PC-9 (cell line): ENCODE results near the gene CADM1. TPM values are rescaled to one million over a fixed set of nuclear protein-coding genes. Genes with fewer than 3 reads are reported as not detected.

Experiments used
- BruUV-seq: library from RNA; stranded (reverse); fragments of 400-500 nt; replicated peaks from 2 replicates; lab custom pipeline; 2021; lab: Mats Ljungman, UMichigan
- CTCF ChIA-PET: fragments of 300-600 bp; sonication (Branson Sonifier 250); formaldehyde crosslinking; loops from one replicate; lab custom pipeline; 2022; ENCODE audit warnings: antibody characterized with exemption; lab: Charles Lee
- POLR2A ChIA-PET: fragments of 300-600 bp; sonication (Branson Sonifier 250); formaldehyde crosslinking; loops from one replicate; lab custom pipeline; 2022; ENCODE audit warnings: antibody characterized with exemption; ENCODE audit not compliant: unreplicated experiment; lab: Charles Lee
- DNase-seq, 2 experiments: peaks; one replicate each; pipeline versions ENCODE4 v3.0.0 to v3.0.0-alpha.2; 2015 to 2022; ENCODE audit warnings: mixed read lengths in 1 of 2
- H2AFZ ChIP-seq: fragments of 200-600 bp; sonication (generic); 2 replicates; pipeline ENCODE4 v1.8.1; 2017; ENCODE audit warnings: antibody characterized with exemption
- H3F3A ChIP-seq: fragments of 200-600 bp; sonication (generic); 2 replicates; pipeline ENCODE4 v1.8.1; 2017; ENCODE audit warnings: antibody characterized with exemption, mild to moderate bottlenecking, low read depth; ENCODE audit not compliant: insufficient read depth
- H3K27ac ChIP-seq: fragments of 200-600 bp; sonication (generic); 2 replicates; pipeline ENCODE4 v1.6.1; 2016; ENCODE audit warnings: mixed run types
- H3K27me3 ChIP-seq: fragments of 200-600 bp; sonication (generic); 2 replicates; pipeline ENCODE4 v1.6.1; 2016; ENCODE audit warnings: low read depth, mixed run types; ENCODE audit not compliant: insufficient read depth
- H3K36me3 ChIP-seq: fragments of 200-600 bp; sonication (generic); 2 replicates; pipeline ENCODE4 v1.6.1; 2016; ENCODE audit warnings: low read depth, mixed run types
- H3K4me1 ChIP-seq: fragments of 200-600 bp; sonication (generic); replicated peaks from 2 replicates; pipeline ENCODE4 v1.6.1; 2016; ENCODE audit warnings: mixed run types; ENCODE audit not compliant: insufficient read depth
- H3K4me2 ChIP-seq: fragments of 200-600 bp; sonication (generic); 2 replicates; pipeline ENCODE4 v1.6.1; 2017; ENCODE audit warnings: mixed run types
- H3K4me3 ChIP-seq: fragments of 200-600 bp; sonication (generic); 2 replicates; pipeline ENCODE4 v1.6.1; 2016; ENCODE audit warnings: mixed run types
- H3K79me2 ChIP-seq: fragments of 200-600 bp; sonication (generic); 2 replicates; pipeline ENCODE4 v1.6.1; 2017; ENCODE audit warnings: low read depth, mixed run types
- H3K9me2 ChIP-seq: fragments of 200-600 bp; sonication (generic); 2 replicates; pipeline ENCODE4 v1.8.1; 2017; ENCODE audit warnings: mild to moderate bottlenecking; ENCODE audit not compliant: insufficient read depth
- H3K9me3 ChIP-seq: fragments of 200-600 bp; sonication (generic); 2 replicates; pipeline ENCODE4 v1.8.1; 2016; ENCODE audit warnings: low read depth; ENCODE audit not compliant: insufficient read depth
- H4K20me1 ChIP-seq: fragments of 200-600 bp; sonication (generic); 2 replicates; pipeline ENCODE4 v1.8.1; 2017; ENCODE audit not compliant: insufficient read depth
- EZH2 ChIP-seq: fragments of 200-600 bp; sonication (generic); IDR thresholded peaks from 2 replicates; pipeline ENCODE4 v1.8.0; 2017; ENCODE audit warnings: antibody characterized with exemption, low read depth
- intact Hi-C: fragments of 100-400 bp; cut with micrococcal nuclease; formaldehyde crosslinking; loops from one replicate; pipeline ENCODE4 v1.10.0; 2022; ENCODE audit not compliant: unreplicated experiment
- total RNA-seq: library from RNA; stranded (reverse); gene quantifications from 2 replicates; pipeline ENCODE4 v1.2.3, GENCODE V29; 2021
- TF ChIP-seq, protein P1 (sequence below): fragments of 200-600 bp; sonication (generic); conservative IDR thresholded peaks from 2 replicates; pipeline ENCODE4 v1.6.1; 2017; ENCODE audit warnings: mixed run types, antibody characterized with exemption, mild to moderate bottlenecking, moderate library complexity

The CADM1 gene
- total RNA-seq, 1 experiment from 2014 or later = not detected

- Histone ChIP-seq H3K9me2 (0 out of 2 replicates have a peak, but pooled peaks cover 3% of the 10 kb centered on the region), H3K4me3 (no peak overlapping the region), H3K27me3 (peaks cover 16% of the 10 kb centered on the region), H3K79me2 (no peaks in the 10 kb centered on the region), H2AFZ (no peak overlapping the region), H3F3A (no peaks in the 10 kb centered on the region), H3K9me3 (no peaks in the 10 kb centered on the region), H3K4me1 (no peaks in the 10 kb centered on the region), H3K4me2 (no peak overlapping the region), H4K20me1 (no peaks in the 10 kb centered on the region), H3K36me3 (no peaks in the 10 kb centered on the region), H3K27ac (no peak overlapping the region)
- DNase-seq = no peak
- intact Hi-C loops = no loop called here
- no TSS peak for BruUV-seq
- ChIA-PET POLR2A (no interaction called here), CTCF (no interaction called here)
- TF ChIP-seq, protein P1, sequence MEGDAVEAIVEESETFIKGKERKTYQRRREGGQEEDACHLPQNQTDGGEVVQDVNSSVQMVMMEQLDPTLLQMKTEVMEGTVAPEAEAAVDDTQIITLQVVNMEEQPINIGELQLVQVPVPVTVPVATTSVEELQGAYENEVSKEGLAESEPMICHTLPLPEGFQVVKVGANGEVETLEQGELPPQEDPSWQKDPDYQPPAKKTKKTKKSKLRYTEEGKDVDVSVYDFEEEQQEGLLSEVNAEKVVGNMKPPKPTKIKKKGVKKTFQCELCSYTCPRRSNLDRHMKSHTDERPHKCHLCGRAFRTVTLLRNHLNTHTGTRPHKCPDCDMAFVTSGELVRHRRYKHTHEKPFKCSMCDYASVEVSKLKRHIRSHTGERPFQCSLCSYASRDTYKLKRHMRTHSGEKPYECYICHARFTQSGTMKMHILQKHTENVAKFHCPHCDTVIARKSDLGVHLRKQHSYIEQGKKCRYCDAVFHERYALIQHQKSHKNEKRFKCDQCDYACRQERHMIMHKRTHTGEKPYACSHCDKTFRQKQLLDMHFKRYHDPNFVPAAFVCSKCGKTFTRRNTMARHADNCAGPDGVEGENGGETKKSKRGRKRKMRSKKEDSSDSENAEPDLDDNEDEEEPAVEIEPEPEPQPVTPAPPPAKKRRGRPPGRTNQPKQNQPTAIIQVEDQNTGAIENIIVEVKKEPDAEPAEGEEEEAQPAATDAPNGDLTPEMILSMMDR = no peak
- no peak for TF ChIP-seq EZH2
Observed at GRCh38 chr11:115462757-115463156, 41.5 kb downstream of the CADM1 start.

DNA sequence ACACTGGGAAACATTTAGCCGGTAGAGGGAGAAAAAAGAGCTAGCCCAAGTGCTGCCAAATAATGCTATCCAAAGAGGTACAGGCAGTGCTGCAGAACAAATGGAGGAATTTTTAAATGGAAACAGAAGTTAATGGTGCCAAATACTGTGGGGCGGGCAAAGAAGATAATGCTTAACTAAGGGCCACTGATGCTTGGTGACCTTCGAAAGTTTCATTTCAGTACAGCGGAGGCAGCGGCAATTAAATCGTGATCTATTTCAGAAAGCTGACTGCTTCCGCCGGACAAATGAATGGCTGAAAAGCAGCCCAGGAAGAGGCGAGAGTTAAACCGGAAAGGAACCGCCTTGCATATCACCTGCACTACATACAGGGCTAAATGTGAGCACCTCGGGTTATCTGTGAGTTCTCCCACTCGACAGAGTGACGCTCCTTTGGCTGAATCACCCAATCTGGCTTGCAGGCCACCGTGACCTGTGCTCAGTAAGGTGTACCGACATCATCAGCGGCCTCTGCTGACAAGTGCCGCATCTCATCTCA lies 42.1 kb downstream of the CADM1 start:
- no TSS peak for BruUV-seq
- Histone ChIP-seq H3K36me3 (no peaks in the 10 kb centered on the region), H3K27me3 (peaks cover 16% of the 10 kb centered on the region), H3K79me2 (no peaks in the 10 kb centered on the region), H3F3A (no peaks in the 10 kb centered on the region), H2AFZ (no peak overlapping the region), H3K9me3 (no peaks in the 10 kb centered on the region), H3K4me3 (no peak overlapping the region), H3K27ac (no peak overlapping the region), H4K20me1 (no peaks in the 10 kb centered on the region), H3K4me1 (no peaks in the 10 kb centered on the region), H3K4me2 (no peak overlapping the region), H3K9me2 (0 out of 2 replicates have a peak, but pooled peaks cover 3% of the 10 kb centered on the region)
- no peak for TF ChIP-seq EZH2
- TF ChIP-seq, protein P1 = no peak
- CTCF ChIA-PET = no interaction called here
- no peak for DNase-seq
- POLR2A ChIA-PET = interaction anchor here (0.5 kb wide), 1 partner anchor 1525 kb away, joined by 19 read pairs; no protein-coding TSS in a partner anchor
- intact Hi-C loops = no loop called here

DNA sequence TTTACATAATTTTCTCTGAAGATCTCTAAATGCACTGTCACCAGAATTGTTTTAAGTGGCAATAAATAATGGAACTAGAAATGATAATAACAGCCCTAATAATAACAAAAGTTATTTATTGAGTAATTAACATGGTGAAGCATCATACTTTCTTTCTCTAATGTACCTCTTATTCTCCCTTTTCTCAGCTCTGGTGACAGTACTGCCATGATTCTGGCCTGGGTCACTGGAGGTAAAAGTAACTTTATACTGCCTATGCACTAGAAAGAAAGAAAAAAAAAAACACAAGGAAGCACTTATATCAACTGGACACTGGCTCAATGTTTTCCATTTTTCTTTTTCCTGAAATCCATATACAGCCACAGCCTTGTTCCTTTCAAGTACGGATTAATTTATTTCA lies 43.7 kb downstream of the CADM1 start:
- H3K4me2 ChIP-seq = no peak overlapping the region
- no peaks in the 10 kb centered on the region for H3K9me3 ChIP-seq
- no peak overlapping the region for H2AFZ ChIP-seq
- H3K79me2 ChIP-seq = no peaks in the 10 kb centered on the region
- H3K4me3 ChIP-seq = no peak overlapping the region
- H3K4me1 ChIP-seq = no peaks in the 10 kb centered on the region
- H3K27me3 ChIP-seq = peaks cover 7% of the 10 kb centered on the region; the same call in 1 of the 2 replicates
- intact Hi-C loops = no loop called here
- POLR2A ChIA-PET = no interaction called here
- no peak for DNase-seq
- H3F3A ChIP-seq = no peaks in the 10 kb centered on the region
- CTCF ChIA-PET = no interaction called here
- no peaks in the 10 kb centered on the region for H3K9me2 ChIP-seq
- no peaks in the 10 kb centered on the region for H4K20me1 ChIP-seq
- no TSS peak for BruUV-seq
- no peak overlapping the region for H3K27ac ChIP-seq
- TF ChIP-seq, protein P1 = no peak
- TF ChIP-seq EZH2 = no peak
- H3K36me3 ChIP-seq = no peaks in the 10 kb centered on the region
